Measurements from ENCODE around the gene NRL. TPM values are rescaled to one million over a fixed set of nuclear protein-coding genes. Genes with fewer than 3 reads are reported as not detected.

NRL gene
- total RNA-seq, 1 donor from 2014 or later = 0.54 TPM

DNA sequence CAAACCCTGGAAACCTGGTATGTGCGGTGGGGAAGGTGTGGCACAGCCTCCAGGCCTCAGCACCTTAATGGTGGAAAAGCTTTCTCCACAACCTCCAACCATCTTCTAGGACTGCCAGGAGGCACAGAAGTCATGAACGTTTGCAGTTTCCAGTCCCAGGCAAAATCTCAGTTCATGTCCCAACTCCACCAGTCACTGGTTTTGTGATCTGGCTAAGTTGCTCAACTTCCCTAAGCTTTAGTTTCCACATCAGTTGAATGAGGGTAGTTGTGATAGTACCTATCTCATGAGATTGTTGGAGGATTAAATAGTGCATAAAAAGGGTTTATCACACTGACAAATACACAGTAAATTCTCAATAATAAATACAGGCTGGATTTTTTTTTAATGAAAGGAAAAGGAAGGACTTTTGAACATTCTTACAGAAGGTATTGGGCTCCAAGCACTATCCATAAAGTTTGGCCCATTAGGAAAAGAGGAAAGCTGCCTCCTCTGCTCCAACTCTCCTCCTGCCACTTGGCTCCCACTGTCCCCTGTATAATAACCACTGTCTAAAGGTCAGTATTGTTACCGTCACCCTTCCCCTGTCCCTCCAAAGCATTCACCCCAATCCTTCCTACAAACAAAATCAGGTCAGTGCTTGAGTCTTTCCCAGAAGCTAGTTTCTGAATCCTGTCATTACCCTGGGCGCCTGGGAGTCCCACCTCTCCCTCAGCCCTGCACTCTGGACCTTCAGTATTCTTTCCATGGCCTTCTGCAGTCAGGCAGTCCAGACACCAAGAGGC lies 14.4 kb downstream of the NRL start:
- H3K27me3 ChIP-seq = no peaks in the 10 kb centered on the region
- no peaks in the 10 kb centered on the region for H4K20me1 ChIP-seq (ENCODE audit: low read depth)
- no peak overlapping the region for H3K9ac ChIP-seq
- H3K79me2 ChIP-seq (ENCODE audit: low read depth) = no peaks in the 10 kb centered on the region
- TF ChIP-seq EZH2phosphoT487 (IDR thresholded peaks at IDR 0.05) (no peak), EZH2 (IDR thresholded peaks at IDR 0.05) (no peak), CTCF (IDR thresholded peaks at IDR 0.05) (no peak)
- no peak overlapping the region for H3K4me2 ChIP-seq
- no peaks in the 10 kb centered on the region for H3K9me3 Mint-ChIP-seq
- H2AFZ ChIP-seq (replicated peaks) = no peak overlapping the region
- H3F3A ChIP-seq (ENCODE audit: low read depth) = peaks cover 6% of the 10 kb centered on the region
- peaks cover 5% of the 10 kb centered on the region for H3K4me1 ChIP-seq
- H3K27ac Mint-ChIP-seq = no peak overlapping the region
- H3K4me1 Mint-ChIP-seq = peaks cover 8% of the 10 kb centered on the region
- DNase-seq (ENCODE audit: low spot score) = no peak
- H3K4me3 ChIP-seq = no peak overlapping the region
- no peaks in the 10 kb centered on the region for H3K9me3 ChIP-seq (ENCODE audit: low read depth)
- no peaks in the 10 kb centered on the region for H3K36me3 ChIP-seq
- H3K27me3 Mint-ChIP-seq (ENCODE audit: insufficient read depth, low read depth) = peaks cover 8% of the 10 kb centered on the region
- no peak overlapping the region for H3K27ac ChIP-seq
- H3K36me3 Mint-ChIP-seq = no peaks in the 10 kb centered on the region
- H3K4me3 Mint-ChIP-seq = no peak overlapping the region

DNA sequence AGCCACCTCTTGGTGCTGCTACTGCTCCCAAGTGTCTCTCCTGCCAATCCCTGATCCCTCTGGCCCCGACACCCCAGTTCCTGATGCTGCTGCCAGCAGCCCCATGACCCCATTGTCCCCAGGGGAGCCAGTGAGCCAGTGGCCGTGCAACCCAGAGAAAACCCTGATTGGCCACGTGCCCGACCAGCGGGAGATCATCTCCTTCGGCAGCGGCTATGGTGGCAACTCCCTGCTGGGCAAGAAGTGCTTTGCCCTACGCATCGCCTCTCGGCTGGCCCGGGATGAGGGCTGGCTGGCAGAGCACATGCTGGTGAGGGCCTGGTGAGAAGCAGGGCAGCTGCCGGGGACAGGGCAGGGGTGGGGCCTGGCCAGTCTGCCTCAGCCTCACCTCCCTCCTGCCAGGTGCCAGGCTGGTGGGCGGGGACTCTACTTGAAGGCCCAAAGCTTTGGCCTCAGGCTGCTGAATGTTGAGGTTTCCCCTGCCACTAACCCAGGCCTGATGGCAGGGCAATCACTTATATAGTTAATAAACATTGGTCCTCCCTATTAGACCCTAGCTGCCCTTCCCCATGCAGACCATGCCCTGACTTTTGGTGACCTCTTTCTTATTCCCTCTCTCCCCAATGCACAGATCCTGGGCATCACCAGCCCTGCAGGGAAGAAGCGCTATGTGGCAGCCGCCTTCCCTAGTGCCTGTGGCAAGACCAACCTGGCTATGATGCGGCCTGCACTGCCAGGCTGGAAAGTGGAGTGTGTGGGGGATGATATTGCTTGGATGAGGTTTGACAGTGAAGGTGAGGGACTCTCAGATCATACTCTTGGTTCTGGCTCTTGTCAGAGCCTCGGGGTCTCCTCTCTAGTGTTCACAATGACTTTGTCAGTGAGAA lies 15.6 kb downstream of the NRL start:
- Histone ChIP-seq H3F3A (ENCODE audit: low read depth) (peaks cover 12% of the 10 kb centered on the region), H3K27me3 (no peaks in the 10 kb centered on the region), H3K27ac (no peak overlapping the region), H3K79me2 (ENCODE audit: low read depth) (no peaks in the 10 kb centered on the region), H3K9ac (no peak overlapping the region), H3K9me3 (ENCODE audit: low read depth) (no peaks in the 10 kb centered on the region), H3K36me3 (no peaks in the 10 kb centered on the region), H3K4me3 (no peak overlapping the region), H3K4me2 (no peak overlapping the region), H4K20me1 (ENCODE audit: low read depth) (no peaks in the 10 kb centered on the region), H3K4me1 (peaks cover 10% of the 10 kb centered on the region), H2AFZ (replicated peaks) (no peak overlapping the region)
- peaks cover 12% of the 10 kb centered on the region for H3K27me3 Mint-ChIP-seq (ENCODE audit: insufficient read depth, low read depth)
- H3K36me3 Mint-ChIP-seq = no peaks in the 10 kb centered on the region
- peaks cover 13% of the 10 kb centered on the region for H3K4me1 Mint-ChIP-seq
- TF ChIP-seq EZH2 (IDR thresholded peaks at IDR 0.05) = no peak
- TF ChIP-seq EZH2phosphoT487 (IDR thresholded peaks at IDR 0.05) = no peak
- TF ChIP-seq CTCF (IDR thresholded peaks at IDR 0.05) = no peak
- H3K27ac Mint-ChIP-seq = no peak overlapping the region
- H3K9me3 Mint-ChIP-seq = no peaks in the 10 kb centered on the region
- no peak for DNase-seq (ENCODE audit: low spot score)
- H3K4me3 Mint-ChIP-seq = no peak overlapping the region

DNA sequence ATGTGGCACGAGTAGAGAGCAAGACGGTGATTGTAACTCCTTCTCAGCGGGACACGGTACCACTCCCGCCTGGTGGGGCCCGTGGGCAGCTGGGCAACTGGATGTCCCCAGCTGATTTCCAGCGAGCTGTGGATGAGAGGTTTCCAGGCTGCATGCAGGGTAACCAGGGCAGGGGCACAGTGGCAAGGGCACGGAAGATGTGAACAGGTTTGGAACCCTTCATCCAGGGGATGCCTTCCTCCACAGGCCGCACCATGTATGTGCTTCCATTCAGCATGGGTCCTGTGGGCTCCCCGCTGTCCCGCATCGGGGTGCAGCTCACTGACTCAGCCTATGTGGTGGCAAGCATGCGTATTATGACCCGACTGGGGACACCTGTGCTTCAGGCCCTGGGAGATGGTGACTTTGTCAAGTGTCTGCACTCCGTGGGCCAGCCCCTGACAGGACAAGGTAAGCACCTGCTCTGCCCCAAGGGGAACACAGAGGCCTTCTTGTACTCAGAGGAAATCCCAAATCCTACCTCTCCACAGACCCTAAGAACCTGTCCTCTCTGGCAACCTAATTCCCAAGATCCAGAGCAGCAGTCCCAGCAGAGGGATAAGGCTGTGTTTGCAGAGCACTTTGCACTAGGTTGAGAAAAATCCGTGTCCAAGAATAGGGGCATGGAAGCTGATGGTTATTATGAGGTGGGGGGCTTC lies 16.4 kb downstream of the NRL start:
- TF ChIP-seq EZH2phosphoT487 (IDR thresholded peaks at IDR 0.05) (no peak), EZH2 (IDR thresholded peaks at IDR 0.05) (no peak), CTCF (IDR thresholded peaks at IDR 0.05) (no peak)
- no peaks in the 10 kb centered on the region for H3K36me3 Mint-ChIP-seq
- Histone ChIP-seq H3F3A (ENCODE audit: low read depth) (peaks cover 17% of the 10 kb centered on the region), H3K9me3 (ENCODE audit: low read depth) (no peaks in the 10 kb centered on the region), H3K4me3 (no peak overlapping the region), H3K27ac (no peak overlapping the region), H2AFZ (replicated peaks) (no peak overlapping the region), H3K36me3 (no peaks in the 10 kb centered on the region), H3K79me2 (ENCODE audit: low read depth) (no peaks in the 10 kb centered on the region), H4K20me1 (ENCODE audit: low read depth) (no peaks in the 10 kb centered on the region), H3K4me1 (peaks cover 10% of the 10 kb centered on the region), H3K4me2 (no peak overlapping the region), H3K27me3 (no peaks in the 10 kb centered on the region), H3K9ac (no peak overlapping the region)
- peaks cover 16% of the 10 kb centered on the region for H3K4me1 Mint-ChIP-seq
- no peaks in the 10 kb centered on the region for H3K9me3 Mint-ChIP-seq
- peaks cover 14% of the 10 kb centered on the region for H3K27me3 Mint-ChIP-seq (ENCODE audit: insufficient read depth, low read depth)
- DNase-seq (ENCODE audit: low spot score) = no peak
- H3K27ac Mint-ChIP-seq = no peak overlapping the region
- H3K4me3 Mint-ChIP-seq = no peak overlapping the region
